Stimulated activated CD4-positive, alpha-beta T cell treated with anti-CD3 and anti-CD28 coated beads, TNF-alpha, amount 100 ng/mL, for 4 hours (primary cell): ENCODE data around the gene OR2V2.
A peak's percentile ranks its signal among the peaks of the same experiment; 100 is the strongest.

Experiments
- DNase-seq, 3 experiments: peaks; one replicate each; pipeline ENCODE4 v3.0.0-alpha.2; 2020; ENCODE audit warnings: low read depth in 3 of 3

Gene OR2V2

GRCh38 chr5:181207214-181207959 is 60.0 kb downstream of the OR2V2 start:
- peak; percentile 74 to 94 (median 78) for DNase-seq

GRCh38 chr5:181207960-181208253 is 60.5 kb downstream of the OR2V2 start:
- no peak for DNase-seq
